Sigmoid colon (tissue), 7 donors: Measurements from ENCODE around the gene TM4SF1. TPM values are rescaled to one million over a fixed set of nuclear protein-coding genes. Genes with fewer than 3 reads are reported as not detected.

ENCODE experiments used
- DNase-seq: peaks from one replicate; pipeline ENCODE4 v3.0.0-alpha.2; 2019
- H3K27ac ChIP-seq, 4 donors: fragments of 200-600 bp; sonication (generic); one replicate each; pipeline ENCODE4 v1.5.1; 2016 to 2019; ENCODE audit warnings: mild to moderate bottlenecking in 1 of 4
- H3K27me3 ChIP-seq, 3 donors: fragments of 200-600 bp; sonication (generic); one replicate each; pipeline ENCODE4 v1.5.1; 2019; ENCODE audit warnings: mild to moderate bottlenecking in 1 of 3
- H3K36me3 ChIP-seq, 4 donors: fragments of 200-600 bp; sonication (generic); one replicate each; pipeline ENCODE4 v1.5.1; 2016 to 2019
- H3K4me1 ChIP-seq, 4 donors: fragments of 200-600 bp; sonication (generic); one replicate each; pipeline ENCODE4 v1.5.1; 2017 to 2019
- H3K4me3 ChIP-seq, 4 donors: fragments of 200-600 bp; sonication (generic); one replicate each; pipeline ENCODE4 v1.5.1; 2017 to 2019; ENCODE audit warnings: mild to moderate bottlenecking in 2 of 4, moderate library complexity in 1 of 4
- H3K9me3 ChIP-seq, 4 donors: fragments of 200-600 bp in 3 of 4; sonication (generic) in 3 of 4; one replicate each; pipeline versions ENCODE4 v1.5.1 to v1.6.1; 2013 to 2019
- EP300 ChIP-seq, 4 donors: sonication (generic); formaldehyde crosslinking; IDR thresholded peaks; one replicate each; pipeline ENCODE4 v1.6.1; 2017; ENCODE audit warnings: antibody characterized with exemption in 4 of 4
- POLR2A ChIP-seq, 2 donors: fragments of 450-650 bp; IDR thresholded peaks; one replicate each; pipeline ENCODE4 v1.6.1; 2016; ENCODE audit warnings: antibody characterized with exemption in 2 of 2, mild to moderate bottlenecking in 2 of 2, moderate library complexity in 2 of 2
- POLR2AphosphoS5 ChIP-seq, 4 donors: sonication (generic); formaldehyde crosslinking; IDR thresholded peaks; one replicate each; pipeline ENCODE4 v1.6.1; 2017; ENCODE audit warnings: antibody characterized with exemption in 4 of 4
- WGBS, 2 donors: extraction: QIAGEN DNeasy Blood & Tissue Kit; methylation state at CpG; one replicate each; pipeline ENCODE4 v1.1.7; 2013; 5-methylcytosine and 5-hydroxymethylcytosine counted together
- intact Hi-C: fragments of 100-400 bp; cut with DNase I; formaldehyde crosslinking; loops from one replicate; pipeline ENCODE4 v1.15.1; 2023
- polyA plus RNA-seq, 3 donors: library from polyadenylated mRNA; stranded (reverse); fragments of 200-250 nt; gene quantifications; one replicate each; pipeline ENCODE4 v1.2.3, GENCODE V29; 2013
- total RNA-seq, 4 donors: library from RNA; depleted of rRNA; stranded (reverse); fragments of >200 nt; gene quantifications; one replicate each; pipeline ENCODE4 v1.1.0, GENCODE V29; 2016
- TF ChIP-seq, protein P1 (sequence below), 4 experiments: fragments of 450-650 bp in 3 of 4; fragments of 200-600 bp in 1 of 4; IDR thresholded peaks; one replicate each; pipeline ENCODE4 v1.5.1; 2016 to 2019; ENCODE audit warnings: antibody characterized with exemption in 4 of 4, mild to moderate bottlenecking in 3 of 4, moderate library complexity in 2 of 4
- donor health status: healthy with polysubstance abuse.
- donor health status: Bipolar disorder and iron deficiency.
- donor health status: healthy.

Gene TM4SF1
- total and polyA plus RNA-seq, 7 donors: 18.0 to 76.2 (median 35.6) TPM

DNA sequence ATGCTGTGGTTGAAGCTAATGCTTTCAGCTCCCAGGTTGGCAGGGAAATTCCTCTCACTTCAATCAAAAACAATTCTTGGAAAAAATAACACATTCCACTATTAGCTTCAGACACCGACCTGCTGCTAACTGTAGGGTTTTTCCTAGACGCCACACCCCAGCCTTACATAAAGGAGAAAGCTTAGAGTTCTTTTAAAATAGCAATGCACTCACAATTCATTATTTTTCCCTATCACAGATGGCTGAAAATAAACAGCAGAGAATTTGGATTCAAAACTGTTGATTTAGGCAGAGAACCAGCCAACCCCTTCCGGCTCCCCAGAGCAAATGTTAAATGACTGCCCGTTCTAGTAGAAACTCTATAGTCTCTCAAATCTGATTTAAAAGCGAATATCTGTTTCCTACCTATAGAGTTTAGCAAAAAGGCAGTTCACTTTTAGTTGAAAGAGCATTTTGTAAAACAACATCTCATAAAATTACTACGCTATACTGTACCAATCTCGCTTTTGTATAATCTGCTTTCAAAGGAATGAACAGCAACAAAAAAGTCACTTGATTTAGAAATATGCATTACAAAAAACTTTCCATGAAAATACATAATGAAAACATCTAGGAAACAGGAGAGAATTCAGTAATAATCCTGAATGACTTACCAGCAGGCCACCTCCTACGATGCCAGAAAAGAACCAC lies 586 bp downstream of the TM4SF1 start:
- TF ChIP-seq POLR2A (IDR thresholded peaks at IDR 0.05) (no peak), EP300 (IDR thresholded peaks at IDR 0.05) (no peak), POLR2AphosphoS5 (IDR thresholded peaks at IDR 0.05) (no peak)
- TF ChIP-seq, protein P1, sequence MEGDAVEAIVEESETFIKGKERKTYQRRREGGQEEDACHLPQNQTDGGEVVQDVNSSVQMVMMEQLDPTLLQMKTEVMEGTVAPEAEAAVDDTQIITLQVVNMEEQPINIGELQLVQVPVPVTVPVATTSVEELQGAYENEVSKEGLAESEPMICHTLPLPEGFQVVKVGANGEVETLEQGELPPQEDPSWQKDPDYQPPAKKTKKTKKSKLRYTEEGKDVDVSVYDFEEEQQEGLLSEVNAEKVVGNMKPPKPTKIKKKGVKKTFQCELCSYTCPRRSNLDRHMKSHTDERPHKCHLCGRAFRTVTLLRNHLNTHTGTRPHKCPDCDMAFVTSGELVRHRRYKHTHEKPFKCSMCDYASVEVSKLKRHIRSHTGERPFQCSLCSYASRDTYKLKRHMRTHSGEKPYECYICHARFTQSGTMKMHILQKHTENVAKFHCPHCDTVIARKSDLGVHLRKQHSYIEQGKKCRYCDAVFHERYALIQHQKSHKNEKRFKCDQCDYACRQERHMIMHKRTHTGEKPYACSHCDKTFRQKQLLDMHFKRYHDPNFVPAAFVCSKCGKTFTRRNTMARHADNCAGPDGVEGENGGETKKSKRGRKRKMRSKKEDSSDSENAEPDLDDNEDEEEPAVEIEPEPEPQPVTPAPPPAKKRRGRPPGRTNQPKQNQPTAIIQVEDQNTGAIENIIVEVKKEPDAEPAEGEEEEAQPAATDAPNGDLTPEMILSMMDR (IDR thresholded peaks at IDR 0.05): no peak
- intact Hi-C loops: no loop called here
- Histone ChIP-seq H3K9me3 (no peaks in the 10 kb centered on the region), H3K4me1 (peaks cover 0 to under 1% (median 0%) of the 10 kb centered on the region in 4 donors), H3K27ac (peak overlapping the region; percentile 24 to 79 (median 49)), H3K4me3 (peak overlapping the region in 3 of 4 donors; percentile 12 to 24 (median 22)), H3K36me3 (no peaks in the 10 kb centered on the region), H3K27me3 (no peaks in the 10 kb centered on the region)
- WGBS, 2 donors: 7 to 43% methylated on average over 8 of the region's 8 CpGs
- no peak for DNase-seq

DNA sequence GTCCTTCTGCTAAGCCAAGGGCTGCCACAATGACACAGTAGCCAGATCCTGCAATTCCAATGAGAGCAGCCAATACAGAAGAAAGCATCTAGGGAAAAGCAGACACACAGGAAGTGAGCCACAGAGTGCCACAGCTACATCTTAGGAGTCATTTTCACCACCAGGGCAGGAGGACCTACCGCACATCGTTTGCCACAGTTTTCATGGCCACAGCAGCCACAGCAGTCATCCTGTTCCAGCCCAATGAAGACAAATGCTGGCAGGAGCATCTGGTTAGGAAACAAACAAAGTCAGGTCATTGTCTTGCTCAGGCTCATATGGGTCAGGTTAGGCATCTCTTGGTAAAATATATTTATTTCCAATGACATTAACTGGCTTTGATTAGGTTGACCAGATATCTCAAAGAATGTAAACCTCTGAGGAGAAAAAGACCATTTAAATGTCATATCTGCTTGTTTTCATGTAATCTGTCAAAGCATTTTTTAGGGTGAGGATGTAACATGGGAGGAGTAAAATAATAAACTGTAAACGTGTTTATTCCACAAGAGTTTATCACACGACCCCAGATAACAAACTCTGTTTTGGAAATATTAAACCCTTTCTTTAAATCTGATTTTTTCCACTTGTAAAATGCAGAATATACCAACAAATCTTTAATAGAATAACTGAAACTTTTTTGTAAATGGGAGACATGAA lies 1.8 kb downstream of the TM4SF1 start:
- TF ChIP-seq, protein P1 (IDR thresholded peaks at IDR 0.05): no peak
- TF ChIP-seq POLR2AphosphoS5 (IDR thresholded peaks at IDR 0.05) (no peak), EP300 (IDR thresholded peaks at IDR 0.05) (no peak), POLR2A (IDR thresholded peaks at IDR 0.05) (no peak)
- 61 to 78% methylated on average over 4 of the region's 4 CpGs for WGBS, 2 donors
- Histone ChIP-seq H3K9me3 (no peaks in the 10 kb centered on the region), H3K4me3 (peak overlapping the region in 3 of 4 donors; percentile 3 to 12 (median 6)), H3K27ac (peak overlapping the region in 3 of 4 donors; percentile 5 to 79 (median 56)), H3K4me1 (peaks cover 0 to 12% (median 8%) of the 10 kb centered on the region in 4 donors), H3K36me3 (no peaks in the 10 kb centered on the region), H3K27me3 (no peaks in the 10 kb centered on the region)
- intact Hi-C loops: no loop called here
- DNase-seq: no peak

DNA sequence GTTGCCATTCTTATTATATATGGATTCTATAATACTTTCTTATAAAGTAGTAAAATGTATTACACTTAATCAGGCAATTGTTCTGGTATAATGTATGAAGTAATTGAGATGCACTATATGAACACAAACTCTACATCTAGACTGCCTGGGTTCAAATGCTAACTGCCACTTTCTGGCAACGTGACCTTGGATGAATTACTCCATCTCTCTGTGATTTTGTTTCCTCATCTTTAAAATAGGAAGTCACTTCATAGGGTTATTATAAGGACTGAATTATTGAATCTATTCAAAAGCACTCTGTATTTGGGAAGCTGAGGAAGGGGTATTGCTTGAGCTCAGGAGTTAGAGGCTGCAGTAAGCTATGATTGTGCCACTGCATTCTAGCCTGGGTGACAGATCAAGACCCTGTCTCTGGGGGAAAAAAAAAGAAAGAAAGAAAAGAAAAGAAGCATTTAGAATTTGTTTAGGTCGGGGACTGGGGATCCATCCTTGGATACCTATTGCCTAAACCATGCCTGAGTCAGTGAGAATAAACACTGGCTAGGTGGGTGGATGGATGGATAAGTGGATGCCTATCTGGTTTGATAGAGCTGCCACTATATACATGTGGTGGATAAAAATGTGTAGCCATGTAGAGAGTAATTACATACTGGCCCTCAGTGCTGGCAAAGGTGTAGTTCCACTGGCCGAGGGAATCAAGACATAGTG lies 2.5 kb downstream of the TM4SF1 start:
- Histone ChIP-seq H3K27me3 (no peaks in the 10 kb centered on the region), H3K4me1 (peaks cover 0 to 18% (median 13%) of the 10 kb centered on the region in 4 donors), H3K4me3 (peak overlapping the region in 2 of 4 donors; percentile 6 to 12), H3K27ac (peak overlapping the region in 2 of 4 donors; percentile 56 to 79), H3K9me3 (no peaks in the 10 kb centered on the region), H3K36me3 (no peaks in the 10 kb centered on the region)
- no peak for DNase-seq
- WGBS, 2 donors: 85 to 89% methylated on average over 3 of the region's 3 CpGs
- no peak for TF ChIP-seq POLR2AphosphoS5 (IDR thresholded peaks at IDR 0.05)
- TF ChIP-seq, protein P1 (IDR thresholded peaks at IDR 0.05): no peak
- no peak for TF ChIP-seq POLR2A (IDR thresholded peaks at IDR 0.05)
- no peak for TF ChIP-seq EP300 (IDR thresholded peaks at IDR 0.05)
- intact Hi-C loops: no loop called here

DNA sequence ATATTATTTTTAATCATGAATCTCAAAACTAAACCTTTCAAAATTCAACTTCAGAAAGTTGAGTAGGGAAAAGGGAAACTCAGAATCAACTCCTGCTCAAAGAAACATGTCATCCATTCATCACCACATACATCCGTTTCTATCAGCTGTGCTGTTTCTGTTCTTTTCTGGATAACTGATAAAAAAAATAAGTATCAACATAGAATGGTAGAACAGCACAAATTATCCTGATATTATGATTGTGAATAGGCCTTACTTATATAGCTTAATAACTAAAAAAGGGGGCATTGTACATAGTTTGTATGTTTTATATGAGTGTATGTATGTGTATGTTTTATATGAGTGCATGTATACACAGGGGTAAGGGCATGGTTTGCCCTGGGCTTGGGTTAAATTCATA lies 3.1 kb downstream of the TM4SF1 start:
- Histone ChIP-seq H3K36me3 (no peaks in the 10 kb centered on the region), H3K27ac (peak overlapping the region in 1 of 4 donors; percentile 79), H3K27me3 (no peaks in the 10 kb centered on the region), H3K4me1 (peaks cover 0 to 24% (median 16%) of the 10 kb centered on the region in 4 donors), H3K4me3 (no peak overlapping the region), H3K9me3 (no peaks in the 10 kb centered on the region)
- WGBS, 2 donors: 68 to 81% methylated on average over 1 of the region's 1 CpG
- no peak for DNase-seq
- intact Hi-C loops: no loop called here
- TF ChIP-seq POLR2AphosphoS5 (IDR thresholded peaks at IDR 0.05): no peak
- no peak for TF ChIP-seq POLR2A (IDR thresholded peaks at IDR 0.05)
